Muscle of back (tissue), 11 donors: ENCODE results near the gene NKX2-1. TPM values are rescaled to one million over a fixed set of nuclear protein-coding genes. Genes with fewer than 3 reads are reported as not detected.

Source experiments
- DNase-seq, 3 donors: peaks; one replicate each; pipeline versions ENCODE4 v3.0.0 to v3.0.0-alpha.2; 2013
- polyA plus RNA-seq, 10 donors: library from polyadenylated mRNA; unstranded; fragments of 120-200 nt; gene quantifications; one replicate each; pipeline ENCODE4 v1.2.1, GENCODE V29; 2013; ENCODE audit not compliant: insufficient read length in 10 of 10

Gene NKX2-1
- polyA plus RNA-seq, 10 donors = 0.09 TPM; not detected in 9

GRCh38 chr14:36518586-36519430 is 1.2 kb downstream of the NKX2-1 start:
- peak in 1 of 3 donors; percentile 29 for DNase-seq

GRCh38 chr14:36518031-36518585 is 1.9 kb downstream of the NKX2-1 start:
- DNase-seq = peak in 1 of 3 donors; percentile 4

GRCh38 chr14:36517242-36518030 is 2.6 kb downstream of the NKX2-1 start:
- DNase-seq = peak in 1 of 3 donors; percentile 25

GRCh38 chr14:36516719-36517241 is 3.3 kb downstream of the NKX2-1 start:
- DNase-seq = no peak

GRCh38 chr14:36515896-36516718 is 3.9 kb downstream of the NKX2-1 start:
- DNase-seq = peak in 1 of 3 donors; percentile 4

- peak in 1 of 3 donors; percentile 11 for DNase-seq
Observed at GRCh38 chr14:36515105-36515593, 4.9 kb downstream of the NKX2-1 start.

GRCh38 chr14:36514278-36515104 is 5.5 kb downstream of the NKX2-1 start:
- DNase-seq = no peak

- DNase-seq = no peak
Observed at GRCh38 chr14:36513451-36514277, 6.4 kb downstream of the NKX2-1 start.

GRCh38 chr14:36513012-36513420 is 7.0 kb downstream of the NKX2-1 start:
- peak in 1 of 3 donors; percentile 2 for DNase-seq

GRCh38 chr14:36512585-36513003 is 7.4 kb downstream of the NKX2-1 start:
- DNase-seq = no peak

GRCh38 chr14:36511981-36512584 is 7.9 kb downstream of the NKX2-1 start:
- DNase-seq = no peak

- DNase-seq = peak in 1 of 3 donors; percentile 3
Observed at GRCh38 chr14:36510874-36511273, 9.2 kb downstream of the NKX2-1 start.

- DNase-seq = peak in 1 of 3 donors; percentile 14
Observed at GRCh38 chr14:36510078-36510799, 9.8 kb downstream of the NKX2-1 start.

- DNase-seq = peak in 1 of 3 donors; percentile 15
Observed at GRCh38 chr14:36509069-36509917, 10.7 kb downstream of the NKX2-1 start.

- DNase-seq = peak in 1 of 3 donors; percentile 22
Observed at GRCh38 chr14:36508418-36509068, 11.5 kb downstream of the NKX2-1 start.

GRCh38 chr14:36507847-36508417 is 12.1 kb downstream of the NKX2-1 start:
- DNase-seq = peak in 1 of 3 donors; percentile 26
